Measurements from ENCODE around the gene LMO7. TPM values are rescaled to one million over a fixed set of nuclear protein-coding genes. Genes with fewer than 3 reads are reported as not detected.

Gene LMO7
- total and polyA plus RNA-seq, 2 of the 8 experiments (the other 6 are each of a cell fraction or from before 2014, with no cell fraction given), result 8.1 to 28.3 TPM

GRCh38 chr13:75802161-75802560 lies 166.0 kb downstream of the LMO7 start:
- FAIRE-seq, result no peak
- H3K9ac ChIP-seq (replicated peaks in 1 of 4; ENCODE audit: extremely low read depth in 1 of 4, low read depth in 3 of 4, low read length in 3 of 4), result no peak overlapping the region
- H3K4me1 ChIP-seq (replicated peaks in 1 of 4; ENCODE audit: control insufficient read depth in 3 of 4, insufficient read depth in 4 of 4, low read length in 3 of 4), result peaks cover 4 to 16% (median 13%) of the 10 kb centered on the region in 4 experiments; a peak in 6 of 7 replicates
- H3K36me3 ChIP-seq (ENCODE audit: control insufficient read depth in 2 of 4, insufficient read depth in 4 of 4, low read length in 3 of 4), result no peaks in the 10 kb centered on the region
- no peak overlapping the region for H4K8ac ChIP-seq (ENCODE audit: extremely low read depth, insufficient read depth, low read length)
- peak overlapping the region; percentile 80 for H2BK120ac ChIP-seq (replicated peaks; ENCODE audit: low read depth, low read length)
- H3K79me2 ChIP-seq (ENCODE audit: control insufficient read depth in 1 of 2, insufficient read depth in 2 of 2, low read length in 2 of 2), result no peaks in the 10 kb centered on the region
- ChIA-PET CTCF (ENCODE audit: partially characterized antibody) (interaction anchor here (1.0 kb wide), 1 partner anchor 128 kb away, joined by 3 read pairs; no protein-coding TSS in a partner anchor), POLR2A (ENCODE audit: partially characterized antibody) (no interaction called here)
- peak overlapping the region; percentile 91 for H2BK20ac ChIP-seq (ENCODE audit: low read length)
- peak overlapping the region; percentile 15 to 44; a peak in 1 of 4 replicates for H3K4me2 ChIP-seq (ENCODE audit: insufficient read depth in 1 of 2, low read depth in 2 of 2, low read length in 2 of 2)
- H3K14ac ChIP-seq (ENCODE audit: insufficient read length), result no peak overlapping the region
- H2BK15ac ChIP-seq (ENCODE audit: low read length), result no peak overlapping the region
- H3K27ac ChIP-seq (ENCODE audit: low read depth, low read length), result no peak overlapping the region
- H2BK12ac ChIP-seq (ENCODE audit: low read depth, low read length), result peak overlapping the region; percentile 40; the same call in 1 of the 2 replicates
- no peak overlapping the region for H3K4ac ChIP-seq (replicated peaks; ENCODE audit: insufficient read length, low read depth, low read length)
- no peak overlapping the region for H3K18ac ChIP-seq (ENCODE audit: extremely low read depth, low read length)
- DNase-seq (ENCODE audit: low read depth in 1 of 2, low spot score in 2 of 2), result no peak
- WGBS, 2 experiments (ENCODE audit: extremely low coverage in 1 of 2, insufficient coverage in 1 of 2, insufficient read length in 1 of 2, insufficient replicate concordance in 2 of 2, low coverage in 1 of 2, low lambda C conversion rate in 2 of 2, missing lambda C conversion rate in 1 of 2), result 77% methylated on average over 5 of the region's 5 CpGs; no CpG with 5 or more reads in 1 of the 2 experiments
- H3K23ac ChIP-seq (ENCODE audit: insufficient read length), result no peak overlapping the region
- H2BK5ac ChIP-seq (ENCODE audit: low read depth, low read length), result peak overlapping the region; percentile 87; the same call in 1 of the 2 replicates
- H3K27me3 ChIP-seq (replicated peaks in 1 of 4; ENCODE audit: control insufficient read depth in 3 of 4, extremely low read depth in 1 of 4, insufficient read depth in 3 of 4, low read length in 3 of 4), result no peaks in the 10 kb centered on the region
- no peak overlapping the region for H2AFZ ChIP-seq (ENCODE audit: low read length)
- H3K23me2 ChIP-seq (ENCODE audit: low read depth, low read length), result no peaks in the 10 kb centered on the region
- no peaks in the 10 kb centered on the region for H3K9me3 ChIP-seq (ENCODE audit: insufficient read depth in 2 of 2, low read depth in 1 of 2, low read length in 1 of 2)
- no peaks in the 10 kb centered on the region for H4K20me1 ChIP-seq (replicated peaks in 1 of 2; ENCODE audit: control insufficient read depth in 1 of 2, insufficient read depth in 2 of 2, low read length in 2 of 2)
- H3K56ac ChIP-seq (replicated peaks; ENCODE audit: insufficient read length, low read depth, low read length), result no peak overlapping the region
- H3K4me3 ChIP-seq (ENCODE audit: extremely low read depth in 1 of 4, insufficient read depth in 2 of 4, low read depth in 3 of 4, low read length in 4 of 4), result no peak overlapping the region
- H2AK5ac ChIP-seq (ENCODE audit: low read depth, low read length), result no peak overlapping the region
- no peak overlapping the region for H4K5ac ChIP-seq (ENCODE audit: insufficient read length, low read depth, low read length)
- H3K79me1 ChIP-seq (ENCODE audit: low read depth, low read length), result no peaks in the 10 kb centered on the region
- H4K91ac ChIP-seq (replicated peaks; ENCODE audit: insufficient read length, low read length), result peak overlapping the region; percentile 2
- TF ChIP-seq CBX8 (IDR thresholded peaks at IDR 0.05; ENCODE audit: borderline replicate concordance, low read depth, low read length) (no peak), POU5F1 (IDR thresholded peaks at IDR 0.05; ENCODE audit: low read depth, low read length) (no peak), HDAC6 (IDR thresholded peaks at IDR 0.05; ENCODE audit: low read depth, low read length) (no peak), KDM1A (IDR thresholded peaks at IDR 0.05; ENCODE audit: borderline replicate concordance, low read length) (no peak), RAD21 (IDR thresholded peaks at IDR 0.05 in 1 of 2, conservative IDR thresholded peaks at IDR 0.05 in 1 of 2; ENCODE audit: low read depth in 2 of 2, low read length in 2 of 2) (no peak), CEBPB (IDR thresholded peaks at IDR 0.05; ENCODE audit: low read depth, low read length) (no peak), YY1 (IDR thresholded peaks at IDR 0.05; ENCODE audit: low read depth, low read length) (no peak), SIRT6 (IDR thresholded peaks at IDR 0.05; ENCODE audit: low read length) (no peak), ZNF274 (IDR thresholded peaks at IDR 0.05; ENCODE audit: borderline replicate concordance, extremely low read depth, low read length) (no peak), GTF2F1 (IDR thresholded peaks at IDR 0.05; ENCODE audit: borderline replicate concordance, low read depth, low read length) (no peak), FOSL1 (IDR thresholded peaks at IDR 0.05; ENCODE audit: insufficient read depth, low read depth, low read length) (no peak), NANOG (IDR thresholded peaks at IDR 0.05; ENCODE audit: insufficient read depth, low read depth, low read length, poor library complexity, severe bottlenecking) (no peak), KDM5A (IDR thresholded peaks at IDR 0.05; ENCODE audit: low read length) (no peak)
- TF ChIP-seq, protein P1, sequence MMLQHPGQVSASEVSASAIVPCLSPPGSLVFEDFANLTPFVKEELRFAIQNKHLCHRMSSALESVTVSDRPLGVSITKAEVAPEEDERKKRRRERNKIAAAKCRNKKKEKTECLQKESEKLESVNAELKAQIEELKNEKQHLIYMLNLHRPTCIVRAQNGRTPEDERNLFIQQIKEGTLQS (IDR thresholded peaks at IDR 0.05; ENCODE audit: insufficient read depth, low read depth, low read length), result no peak
